BJ (cell line): ENCODE measurements around the gene DNAJB9. TPM values are rescaled to one million over a fixed set of nuclear protein-coding genes. Genes with fewer than 3 reads are reported as not detected.
A peak's percentile ranks its signal among the peaks of the same experiment; 100 is the strongest.

Experiments
- CTCF ChIA-PET: fragments of 350-600 bp; formaldehyde crosslinking; extraction: SDS; loops from one replicate; lab custom pipeline; 2021; ENCODE audit warnings: antibody characterized with exemption, inconsistent platforms; lab: Yijun Ruan, JAX
- POLR2A ChIA-PET: fragments of 300-600 bp; sonication (Branson Sonifier 250); formaldehyde crosslinking; extraction: SDS; loops from one replicate; lab custom pipeline; 2021; ENCODE audit warnings: antibody characterized with exemption; lab: Charles Lee
- DNase-seq: peaks from one replicate; pipeline ENCODE4 v3.0.0-alpha.2; 2011; ENCODE audit warnings: low read depth
- H3K27me3 ChIP-seq: 2 replicates; pipeline ENCODE4 v1.6.0; 2011; ENCODE audit warnings: low read length; ENCODE audit not compliant: control insufficient read depth, insufficient read depth
- H3K36me3 ChIP-seq: 2 replicates; pipeline ENCODE4 v1.5.1; 2011; ENCODE audit warnings: low read length; ENCODE audit not compliant: control insufficient read depth, insufficient read depth
- H3K4me3 ChIP-seq: 2 replicates; pipeline ENCODE4 v1.5.1; 2011; ENCODE audit warnings: low read depth, mild to moderate bottlenecking, control low read depth, low read length
- polyA minus RNA-seq: library from RNA; depleted of rRNA, polyadenylated mRNA; stranded (reverse); fragments of >200 nt; gene quantifications from 2 replicates; pipeline ENCODE4 v1.2.3, GENCODE V29; 2011; rRNA and poly(A)+ RNA removed
- polyA plus RNA-seq: library from polyadenylated mRNA; depleted of rRNA; stranded (reverse); fragments of >200 nt; gene quantifications from 2 replicates; pipeline ENCODE4 v1.2.3, GENCODE V29; 2011; rRNA removed
- TF ChIP-seq, protein P1 (sequence below): IDR thresholded peaks from 2 replicates; pipeline ENCODE4 v1.5.1; 2011; ENCODE audit warnings: low read depth, mild to moderate bottlenecking, control low read depth, inconsistent platforms, low read length, moderate library complexity; ENCODE audit not compliant: insufficient read depth

The DNAJB9 gene
- polyA plus RNA-seq (9.0 and 11.2 TPM in 2 replicates), polyA minus RNA-seq (1.6 and 2.2 TPM in 2 replicates)

DNA sequence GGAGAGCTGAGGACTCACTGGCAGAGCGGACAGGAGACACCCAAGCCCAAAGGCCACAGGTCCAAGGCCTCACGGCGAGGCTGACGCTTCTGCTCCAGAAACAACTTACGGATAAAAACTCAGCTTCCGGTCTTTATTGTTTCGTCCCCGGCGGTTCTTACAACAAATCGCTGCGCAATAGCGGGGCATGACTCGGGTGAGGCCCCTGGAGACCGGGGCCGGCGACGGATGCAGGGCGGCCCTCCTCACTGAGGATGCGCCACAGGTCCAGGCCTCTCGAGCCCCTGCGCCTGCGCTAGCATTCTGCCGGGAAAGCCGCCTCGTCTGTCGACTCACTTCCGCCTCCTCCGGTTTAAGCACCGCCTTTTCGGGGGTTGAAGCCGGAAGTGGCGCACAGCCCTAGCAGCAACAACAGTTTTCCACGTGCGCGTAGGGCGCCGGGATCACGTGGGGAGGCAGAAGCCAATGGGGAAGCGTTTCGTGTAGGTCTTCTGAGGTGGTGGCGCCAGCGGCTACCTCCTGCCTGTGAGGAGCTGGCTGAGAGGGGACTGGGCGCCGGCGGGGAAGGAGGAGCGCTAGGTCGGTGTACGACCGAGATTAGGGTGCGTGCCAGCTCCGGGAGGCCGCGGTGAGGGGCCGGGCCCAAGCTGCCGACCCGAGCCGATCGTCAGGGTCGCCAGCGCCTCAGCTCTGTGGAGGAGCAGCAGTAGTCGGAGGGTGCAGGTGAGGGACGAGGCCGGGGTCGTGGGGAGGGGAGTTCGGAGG is at the start of gene DNAJB9, which contains the start of gene THAP5:
DNAJB9 (plus strand) TSS at position 494 of the 765 bp plus-strand sequence. CDS start 1,853 bp downstream, outside the sequence.
THAP5 (minus strand) TSS at position 326 of the 765 bp plus-strand sequence; CDS start at position 189, 137 bp downstream.
- CTCF ChIA-PET, result interaction anchor here (0.8 kb wide), 1 partner anchor 46 kb away, joined by 3 read pairs; no protein-coding TSS in a partner anchor

DNA sequence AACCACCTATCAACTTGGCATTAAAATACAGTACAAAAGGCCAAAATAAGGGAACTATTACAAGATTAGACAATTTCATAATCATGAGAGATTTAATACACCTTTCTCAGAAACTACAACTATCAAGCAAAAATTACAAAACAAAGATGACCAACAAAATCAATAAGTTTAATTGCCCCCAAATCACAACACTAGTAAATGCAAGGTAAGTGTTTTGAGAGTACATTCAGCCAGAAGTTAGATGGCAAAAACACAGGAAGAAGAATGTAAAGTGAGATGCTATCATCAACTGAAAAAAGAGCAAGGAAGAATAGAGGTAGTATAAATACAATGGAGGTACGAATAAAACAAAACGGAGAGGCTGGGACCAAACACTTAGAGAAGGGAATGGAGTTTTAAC is 46.9 kb upstream of the DNAJB9 start:
- no peak for DNase-seq
- no peaks in the 10 kb centered on the region for H3K27me3 ChIP-seq
- peaks cover 1% of the 10 kb centered on the region; the same call in 1 of the 2 replicates for H3K36me3 ChIP-seq
- TF ChIP-seq, protein P1, sequence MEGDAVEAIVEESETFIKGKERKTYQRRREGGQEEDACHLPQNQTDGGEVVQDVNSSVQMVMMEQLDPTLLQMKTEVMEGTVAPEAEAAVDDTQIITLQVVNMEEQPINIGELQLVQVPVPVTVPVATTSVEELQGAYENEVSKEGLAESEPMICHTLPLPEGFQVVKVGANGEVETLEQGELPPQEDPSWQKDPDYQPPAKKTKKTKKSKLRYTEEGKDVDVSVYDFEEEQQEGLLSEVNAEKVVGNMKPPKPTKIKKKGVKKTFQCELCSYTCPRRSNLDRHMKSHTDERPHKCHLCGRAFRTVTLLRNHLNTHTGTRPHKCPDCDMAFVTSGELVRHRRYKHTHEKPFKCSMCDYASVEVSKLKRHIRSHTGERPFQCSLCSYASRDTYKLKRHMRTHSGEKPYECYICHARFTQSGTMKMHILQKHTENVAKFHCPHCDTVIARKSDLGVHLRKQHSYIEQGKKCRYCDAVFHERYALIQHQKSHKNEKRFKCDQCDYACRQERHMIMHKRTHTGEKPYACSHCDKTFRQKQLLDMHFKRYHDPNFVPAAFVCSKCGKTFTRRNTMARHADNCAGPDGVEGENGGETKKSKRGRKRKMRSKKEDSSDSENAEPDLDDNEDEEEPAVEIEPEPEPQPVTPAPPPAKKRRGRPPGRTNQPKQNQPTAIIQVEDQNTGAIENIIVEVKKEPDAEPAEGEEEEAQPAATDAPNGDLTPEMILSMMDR, result no peak
- ChIA-PET POLR2A (no interaction called here), CTCF (interaction anchor here (1.2 kb wide), 1 partner anchor 26 kb away, joined by 3 read pairs; no protein-coding TSS in a partner anchor)
- no peak overlapping the region for H3K4me3 ChIP-seq

More for the DNA sequence above, at the start of gene DNAJB9, which contains the start of gene THAP5:
- TF ChIP-seq, protein P1, result no peak
- DNase-seq, result peak; percentile 97
- H3K36me3 ChIP-seq, result no peaks in the 10 kb centered on the region
- no peaks in the 10 kb centered on the region for H3K27me3 ChIP-seq
- POLR2A ChIA-PET, result interaction anchor here (0.6 to 1.5 kb wide), 3 partner anchors 12 to 44 kb away, joined by 3 to 7 read pairs (median 4); partner anchors contain the start of gene PNPLA8
- H3K4me3 ChIP-seq, result peak within 1 kb of the TSS; percentile 94

DNA sequence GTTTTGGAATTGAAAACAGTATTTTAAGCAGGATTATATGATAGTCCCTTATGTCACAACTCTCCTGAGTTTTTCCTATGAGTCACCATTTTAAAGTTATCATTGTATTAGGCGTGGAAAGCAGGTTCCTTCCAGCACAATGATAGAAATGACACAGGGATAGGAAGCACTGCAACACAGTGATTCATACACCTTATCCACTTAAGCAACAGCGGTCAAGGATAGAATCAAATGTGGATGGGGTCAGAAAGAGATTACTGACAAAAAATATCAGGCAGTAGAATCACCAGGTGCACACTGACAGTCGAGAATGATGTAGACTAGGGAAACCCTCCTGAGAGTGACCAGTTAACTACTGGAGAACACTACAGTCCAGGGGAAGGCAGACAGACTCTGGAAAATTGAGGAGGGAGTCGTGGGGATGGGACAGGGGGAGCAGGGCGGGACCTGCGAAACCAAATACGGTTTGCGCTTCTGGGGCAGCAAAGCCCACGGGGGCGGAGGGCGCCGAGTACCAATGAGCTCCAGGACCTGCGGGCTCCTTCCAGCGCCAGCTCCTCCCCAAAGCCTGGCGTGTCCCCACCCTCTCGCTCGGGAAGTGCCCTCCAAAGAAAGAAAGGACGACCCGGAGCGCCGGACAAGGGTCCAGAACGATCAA is 44.2 kb upstream of the DNAJB9 start:
- peak overlapping the region; percentile 78 for H3K4me3 ChIP-seq
- DNase-seq, result peak; percentile 13
- H3K36me3 ChIP-seq, result no peaks in the 10 kb centered on the region
- ChIA-PET POLR2A (interaction anchor here (0.6 kb wide), 1 partner anchor 44 kb away, joined by 3 read pairs; the partner anchor contains the start of genes DNAJB9 and THAP5), CTCF (interaction anchor here (0.8 to 2.1 kb wide), 3 partner anchors 13 to 347 kb away, joined by 3 to 13 read pairs (median 3); no protein-coding TSS in a partner anchor)
- TF ChIP-seq, protein P1, result no peak
- no peaks in the 10 kb centered on the region for H3K27me3 ChIP-seq

DNA sequence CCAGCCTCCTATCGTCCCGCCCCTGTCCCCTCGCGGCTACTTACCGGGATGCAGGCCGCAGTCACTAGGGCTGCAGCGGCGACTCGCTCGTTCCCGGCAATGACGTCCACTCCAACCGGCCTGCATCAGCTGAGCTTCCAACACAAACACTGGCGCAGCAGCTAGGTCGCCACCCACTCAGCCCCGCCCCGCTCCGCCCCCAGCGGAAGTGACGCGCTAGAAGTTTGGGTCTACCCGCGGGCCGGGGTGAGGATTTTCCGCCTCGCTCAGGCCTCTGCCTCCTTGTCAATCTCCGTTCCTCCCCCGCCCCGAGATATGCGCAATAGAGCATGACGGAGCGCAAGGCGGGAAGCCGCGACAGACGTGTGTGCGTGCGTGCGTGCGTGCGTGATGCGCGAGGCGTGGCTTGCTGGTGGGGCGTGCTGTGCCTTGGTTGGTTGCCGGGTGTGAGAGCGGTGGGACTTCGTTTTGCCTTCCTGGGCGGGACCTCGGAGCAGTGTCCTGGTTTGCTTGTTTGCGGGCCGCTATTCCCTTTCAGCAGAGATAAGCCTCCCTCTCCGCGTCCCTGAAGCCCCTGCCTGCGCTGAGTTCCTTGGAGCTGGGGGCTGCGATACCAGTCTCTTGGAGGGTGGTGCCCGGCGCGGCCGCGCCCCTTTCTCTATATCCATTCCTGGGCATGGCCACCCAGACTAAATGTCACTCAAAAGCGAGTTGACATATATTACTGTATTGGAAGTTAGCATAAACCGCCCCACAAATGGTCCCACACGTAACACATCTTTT is 43.5 kb upstream of the DNAJB9 start, which contains the start of gene PNPLA8:
PNPLA8 (minus strand) TSS at position 151 of the 783 bp plus-strand sequence. CDS start 10,644 bp downstream, outside the sequence.
- Histone ChIP-seq H3K27me3 (no peaks in the 10 kb centered on the region), H3K4me3 (peak within 1 kb of the TSS; percentile 78), H3K36me3 (no peaks in the 10 kb centered on the region)
- ChIA-PET POLR2A (interaction anchor here (0.6 to 0.7 kb wide), 2 partner anchors 43 to 44 kb away, joined by 3 to 4 read pairs; partner anchors contain the start of genes DNAJB9 and THAP5), CTCF (interaction anchor here (0.6 to 2.1 kb wide), 3 partner anchors 13 to 299 kb away, joined by 3 to 13 read pairs (median 3); no protein-coding TSS in a partner anchor)
- TF ChIP-seq, protein P1, result 0 out of 2 replicates have a peak, but pooled peaks have one; percentile 4
- peak; percentile 97 for DNase-seq
